IMR-90 (cell line): ENCODE data around the gene GPSM3. TPM values are rescaled to one million over a fixed set of nuclear protein-coding genes. Genes with fewer than 3 reads are reported as not detected.

ENCODE experiments used
- ATAC-seq: fragments of 200-7000 bp; cut with Tn5 transposase; 2 replicates; pipeline ENCODE4 v1.9.1; 2020; ENCODE audit warnings: low read depth, mild to moderate bottlenecking, moderate library complexity
- BruUV-seq: library from RNA; stranded (reverse); fragments of 400-500 nt; replicated peaks from 2 replicates; lab custom pipeline; 2021; lab: Mats Ljungman, UMichigan
- CTCF ChIA-PET: fragments of 300-600 bp; formaldehyde crosslinking; extraction: SDS; loops from one replicate; lab custom pipeline; 2021; ENCODE audit warnings: antibody characterized with exemption; lab: Yijun Ruan, JAX
- POLR2A ChIA-PET: fragments of 300-600 bp; sonication (Branson Sonifier 250); formaldehyde crosslinking; loops from one replicate; lab custom pipeline; 2022; ENCODE audit warnings: antibody characterized with exemption; ENCODE audit not compliant: unreplicated experiment; lab: Charles Lee
- DNase-seq: peaks from one replicate; pipeline ENCODE4 v3.0.0; 2013
- H2AFZ ChIP-seq: replicated peaks from 2 replicates; pipeline ENCODE3; 2013; ENCODE audit warnings: low read length, mild to moderate bottlenecking; ENCODE audit not compliant: poor library complexity
- H2AK5ac ChIP-seq: 2 replicates; pipeline ENCODE4 v1.6.1; 2013; ENCODE audit warnings: low read depth, low read length, inconsistent platforms
- H2AK9ac ChIP-seq: replicated peaks from 2 replicates; pipeline ENCODE3; 2013; ENCODE audit warnings: mild to moderate bottlenecking, low read depth, low read length, moderate library complexity; ENCODE audit not compliant: poor library complexity
- H2BK120ac ChIP-seq: 2 replicates; pipeline ENCODE4 v1.6.1; 2013; ENCODE audit warnings: low read depth, low read length, inconsistent platforms
- H2BK15ac ChIP-seq: 3 replicates; pipeline ENCODE4 v1.6.1; 2013; ENCODE audit warnings: low read depth, low read length, inconsistent platforms
- H2BK20ac ChIP-seq: 2 replicates; pipeline ENCODE4 v1.6.1; 2013; ENCODE audit warnings: low read depth, mild to moderate bottlenecking, inconsistent platforms, low read length, moderate library complexity
- H2BK5ac ChIP-seq: 2 replicates; pipeline ENCODE4 v1.6.1; 2013; ENCODE audit warnings: mild to moderate bottlenecking, low read depth, low read length, inconsistent platforms; ENCODE audit not compliant: poor library complexity, severe bottlenecking
- H3K14ac ChIP-seq: replicated peaks from 2 replicates; pipeline ENCODE4 v1.6.1; 2013; ENCODE audit warnings: low read depth, low read length, inconsistent platforms
- H3K18ac ChIP-seq: 2 replicates; pipeline ENCODE4 v1.6.1; 2013; ENCODE audit warnings: low read depth, low read length, control low read depth
- H3K23ac ChIP-seq: 2 replicates; pipeline ENCODE4 v1.6.1; 2013; ENCODE audit warnings: low read depth, low read length, inconsistent platforms
- H3K27ac ChIP-seq: 2 replicates; pipeline ENCODE4 v1.5.1; 2013; ENCODE audit warnings: mild to moderate bottlenecking, control low read depth, low read length; ENCODE audit not compliant: insufficient read depth
- H3K27me3 ChIP-seq: 2 replicates; pipeline ENCODE4 v1.6.1; 2013; ENCODE audit warnings: low read length; ENCODE audit not compliant: control insufficient read depth, insufficient read depth
- H3K36me3 ChIP-seq: 2 replicates; pipeline ENCODE4 v1.6.1; 2013; ENCODE audit warnings: low read length, mixed read lengths; ENCODE audit not compliant: control insufficient read depth, insufficient read depth
- H3K4ac ChIP-seq: 2 replicates; pipeline ENCODE4 v1.6.1; 2013; ENCODE audit warnings: low read depth, low read length, inconsistent platforms
- H3K4me1 ChIP-seq: 2 replicates; pipeline ENCODE4 v1.6.1; 2013; ENCODE audit warnings: low read length, mixed read lengths; ENCODE audit not compliant: control insufficient read depth, insufficient read depth
- H3K4me2 ChIP-seq: 2 replicates; pipeline ENCODE4 v1.6.1; 2013; ENCODE audit warnings: low read depth, mild to moderate bottlenecking, control low read depth, low read length, moderate library complexity
- H3K4me3 ChIP-seq: 2 replicates; pipeline ENCODE4 v1.5.1; 2013; ENCODE audit warnings: low read depth, mild to moderate bottlenecking, control low read depth, low read length, moderate library complexity; ENCODE audit not compliant: insufficient read depth
- H3K56ac ChIP-seq: 2 replicates; pipeline ENCODE4 v1.6.1; 2013; ENCODE audit warnings: low read length, inconsistent platforms; ENCODE audit not compliant: insufficient read depth; ENCODE audit errors: extremely low read depth
- H3K79me1 ChIP-seq, 2 experiments: 2 replicates each; pipeline ENCODE4 v1.6.1; 2013; ENCODE audit warnings: low read length in 2 of 2, inconsistent platforms in 1 of 2, low read depth in 1 of 2
- H3K9ac ChIP-seq: 2 replicates; pipeline ENCODE4 v1.6.1; 2013; ENCODE audit warnings: low read depth, low read length, control low read depth
- H3K9me1 ChIP-seq: 2 replicates; pipeline ENCODE4 v1.6.1; 2013; ENCODE audit warnings: low read length, inconsistent platforms; ENCODE audit not compliant: insufficient read depth
- H3K9me3 ChIP-seq: 2 replicates; pipeline ENCODE4 v1.6.1; 2013; ENCODE audit warnings: low read length; ENCODE audit not compliant: control insufficient read depth, insufficient read depth
- H4K20me1 ChIP-seq: 2 replicates; pipeline ENCODE4 v1.6.1; 2013; ENCODE audit warnings: low read length, inconsistent platforms; ENCODE audit not compliant: insufficient read depth
- H4K5ac ChIP-seq: 2 replicates; pipeline ENCODE4 v1.6.1; 2013; ENCODE audit warnings: mild to moderate bottlenecking, low read depth, low read length, control low read depth
- H4K8ac ChIP-seq, 2 experiments: 2 replicates each; pipeline ENCODE4 v1.6.1; 2013; ENCODE audit warnings: low read depth in 2 of 2, low read length in 2 of 2, control low read depth in 1 of 2, inconsistent platforms in 1 of 2
- H4K91ac ChIP-seq: 2 replicates; pipeline ENCODE4 v1.6.1; 2013; ENCODE audit warnings: low read depth, low read length, inconsistent platforms; ENCODE audit not compliant: insufficient read depth
- BHLHE40 ChIP-seq: fragments of 150-350 bp; IDR thresholded peaks from 2 replicates; pipeline ENCODE4 v1.6.1; 2016; ENCODE audit warnings: mild to moderate bottlenecking, low read depth, low read length
- CEBPB ChIP-seq: IDR thresholded peaks from 2 replicates; pipeline ENCODE4 v1.6.1; 2012; ENCODE audit warnings: low read depth, low read length, improper control_type of control experiment
- MAZ ChIP-seq: IDR thresholded peaks from 2 replicates; pipeline ENCODE4 v1.6.1; 2012; ENCODE audit warnings: low read depth, mild to moderate bottlenecking, low read length, improper control_type of control experiment, moderate library complexity, borderline replicate concordance
- NFE2L2 ChIP-seq: fragments of 150-350 bp; IDR thresholded peaks from 2 replicates; pipeline ENCODE4 v1.6.1; 2016; ENCODE audit warnings: low read depth, mild to moderate bottlenecking, low read length
- RAD21 ChIP-seq: IDR thresholded peaks from 2 replicates; pipeline ENCODE4 v1.6.1; 2012; ENCODE audit warnings: low read length, improper control_type of control experiment
- SMC3 ChIP-seq: fragments of 150-350 bp; IDR thresholded peaks from 2 replicates; pipeline ENCODE4 v1.6.1; 2016; ENCODE audit warnings: low read depth, mild to moderate bottlenecking, antibody characterized with exemption, low read length, moderate library complexity
- WGBS, 2 experiments: methylation state at CpG; one replicate each; pipeline versions ENCODE4 v1.1.5 to v1.1.7; 2013; ENCODE audit warnings: missing lambda C conversion rate in 2 of 2; ENCODE audit not compliant: insufficient read length in 1 of 2; ENCODE audit errors: extremely low coverage in 2 of 2; 5-methylcytosine and 5-hydroxymethylcytosine counted together
- dilution Hi-C: fragments of 300-500 bp; cut with HindIII; formaldehyde crosslinking; loops from one replicate; pipeline ENCODE4 v1.14.3; 2018; ENCODE audit warnings: low sequenced_read_pairs; ENCODE audit not compliant: unreplicated experiment
- in situ Hi-C: fragments of 300-500 bp; cut with MboI; formaldehyde crosslinking; loops from 3 replicates; pipeline ENCODE4 v1.14.3; 2019; ENCODE audit warnings: low sequenced_read_pairs, inconsistent platforms, mixed read lengths
- intact Hi-C: fragments of 100-400 bp; cut with micrococcal nuclease; formaldehyde crosslinking; loops from 2 replicates; pipeline ENCODE4 v1.10.0; 2022
- polyA plus RNA-seq, 3 experiments: library from polyadenylated mRNA; depleted of rRNA; stranded (reverse); fragments of >200 nt; gene quantifications; 2 replicates each; pipeline ENCODE4 v1.2.3, GENCODE V29; 2012; ENCODE audit warnings: low replicate concordance in 1 of 3
- total RNA-seq: library from RNA; depleted of rRNA; stranded (reverse); fragments of >200 nt; gene quantifications from 2 replicates; pipeline ENCODE4 v1.2.3, GENCODE V29; 2012
- TF ChIP-seq, protein P1 (sequence below): fragments of 150-350 bp; IDR thresholded peaks from 2 replicates; pipeline ENCODE4 v1.6.1; 2017; ENCODE audit warnings: mild to moderate bottlenecking, antibody characterized with exemption, low read length, low read depth

The GPSM3 gene
- total and polyA plus RNA-seq, 2 of the 4 experiments (the other 2 are of a cell fraction) = 3.0 to 9.8 TPM

GRCh38 chr6:32173051-32173727 is 19.3 kb downstream of the GPSM3 start:
- BruUV-seq = no TSS peak
- Histone ChIP-seq H4K91ac (no peak overlapping the region), H4K20me1 (peaks cover 3% of the 10 kb centered on the region; the same call in 1 of the 2 replicates), H2AK9ac (no peak overlapping the region), H2BK15ac (no peak overlapping the region), H4K5ac (no peak overlapping the region), H3K4ac (no peak overlapping the region), H3K36me3 (peaks cover 33% of the 10 kb centered on the region), H4K8ac (no peak overlapping the region), H3K14ac (no peak overlapping the region), H3K9ac (no peak overlapping the region), H2BK5ac (no peak overlapping the region), H3K27me3 (no peaks in the 10 kb centered on the region), H3K4me2 (no peak overlapping the region), H2BK20ac (no peak overlapping the region), H3K4me1 (peaks cover 8% of the 10 kb centered on the region), H3K4me3 (no peak overlapping the region), H2AK5ac (no peak overlapping the region), H2AFZ (no peak overlapping the region), H3K56ac (no peak overlapping the region), H3K18ac (no peak overlapping the region), H2BK120ac (no peak overlapping the region), H3K9me1 (peaks cover 31% of the 10 kb centered on the region), H3K9me3 (no peaks in the 10 kb centered on the region), H3K23ac (peak overlapping the region; percentile 48; the same call in 1 of the 2 replicates), H3K79me1 (peaks cover 28 to 64% of the 10 kb centered on the region in 2 experiments; a peak in 3 of 4 replicates), H3K27ac (no peak overlapping the region)
- ChIA-PET POLR2A (no interaction called here), CTCF (no interaction called here)
- TF ChIP-seq CEBPB = no peak
- no peak for TF ChIP-seq NFE2L2
- no peak for TF ChIP-seq RAD21
- no peak for TF ChIP-seq SMC3
- TF ChIP-seq, protein P1, sequence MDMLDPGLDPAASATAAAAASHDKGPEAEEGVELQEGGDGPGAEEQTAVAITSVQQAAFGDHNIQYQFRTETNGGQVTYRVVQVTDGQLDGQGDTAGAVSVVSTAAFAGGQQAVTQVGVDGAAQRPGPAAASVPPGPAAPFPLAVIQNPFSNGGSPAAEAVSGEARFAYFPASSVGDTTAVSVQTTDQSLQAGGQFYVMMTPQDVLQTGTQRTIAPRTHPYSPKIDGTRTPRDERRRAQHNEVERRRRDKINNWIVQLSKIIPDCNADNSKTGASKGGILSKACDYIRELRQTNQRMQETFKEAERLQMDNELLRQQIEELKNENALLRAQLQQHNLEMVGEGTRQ = no peak
- TF ChIP-seq BHLHE40 = no peak
- TF ChIP-seq MAZ = no peak
- 83% methylated on average over 1 of the region's 4 CpGs; no CpG with 5 or more reads in 1 of the 2 experiments for WGBS, 2 experiments
- dilution Hi-C loops = no loop called here
- intact Hi-C loops = no loop called here
- ATAC-seq (no peak), DNase-seq (no peak)
- in situ Hi-C loops = loop anchor here (10.0 kb wide), 1 partner anchor 198 kb away; the partner anchor contains the start of gene DXO
